Osteoblast (primary cell): ENCODE measurements around the gene NBPF11. TPM values are rescaled to one million over a fixed set of nuclear protein-coding genes. Genes with fewer than 3 reads are reported as not detected.
A peak's percentile ranks its signal among the peaks of the same experiment; 100 is the strongest.

Experiments
- DNase-seq: peaks from one replicate; pipeline ENCODE4 v3.0.0; 2011; ENCODE audit warnings: low spot score, mixed read lengths; ENCODE audit not compliant: insufficient read length; ENCODE audit errors: missing footprints
- H2AFZ ChIP-seq: 2 replicates; pipeline ENCODE4 v1.6.0; 2011; ENCODE audit warnings: mild to moderate bottlenecking, low read length
- H3K27ac ChIP-seq: 2 replicates; pipeline ENCODE4 v1.5.1; 2011; ENCODE audit warnings: mild to moderate bottlenecking, low read depth, low read length, moderate library complexity
- H3K27me3 ChIP-seq: 2 replicates; pipeline ENCODE4 v1.6.0; 2012; ENCODE audit warnings: mild to moderate bottlenecking, control low read depth, inconsistent platforms, low read length, moderate library complexity; ENCODE audit not compliant: insufficient read depth
- H3K36me3 ChIP-seq: 2 replicates; pipeline ENCODE4 v1.5.1; 2011; ENCODE audit warnings: mild to moderate bottlenecking, low read length, control low read depth, moderate library complexity; ENCODE audit not compliant: insufficient read depth
- H3K4me1 ChIP-seq: 2 replicates; pipeline ENCODE4 v1.5.1; 2011; ENCODE audit warnings: mild to moderate bottlenecking, low read length, control low read depth, moderate library complexity; ENCODE audit not compliant: insufficient read depth
- H3K4me2 ChIP-seq: 2 replicates; pipeline ENCODE4 v1.6.0; 2011; ENCODE audit warnings: mild to moderate bottlenecking, low read length; ENCODE audit not compliant: insufficient read depth
- H3K4me3 ChIP-seq: fragments of 200-600 bp; sonication (generic); 3 replicates; pipeline ENCODE4 v1.5.1; 2012; ENCODE audit warnings: mild to moderate bottlenecking, low read length, inconsistent platforms; ENCODE audit not compliant: insufficient read depth
- H3K79me2 ChIP-seq: 2 replicates; pipeline ENCODE4 v1.6.0; 2012; ENCODE audit warnings: mild to moderate bottlenecking, low read length, control low read depth, inconsistent platforms; ENCODE audit not compliant: insufficient read depth
- H3K9me3 ChIP-seq: 2 replicates; pipeline ENCODE4 v1.5.1; 2011; ENCODE audit warnings: low read depth, low read length, control low read depth
- H4K20me1 ChIP-seq: 2 replicates; pipeline ENCODE4 v1.6.0; 2012; ENCODE audit warnings: mild to moderate bottlenecking, low read length, control low read depth; ENCODE audit not compliant: insufficient read depth
- CTCF ChIP-seq: IDR thresholded peaks from 2 replicates; pipeline ENCODE4 v1.5.1; 2011; ENCODE audit warnings: mild to moderate bottlenecking, low read depth, low read length, moderate library complexity; ENCODE audit errors: extremely low read depth
- total RNA-seq: library from RNA; depleted of rRNA; stranded (reverse); fragments of >200 nt; gene quantifications from 2 replicates; pipeline ENCODE4 v1.2.3, GENCODE V29; 2012

The NBPF11 gene
- total RNA-seq, 1 donor, result 6.9 TPM

- H3K4me3 ChIP-seq, result no peak overlapping the region
- H4K20me1 ChIP-seq, result no peaks in the 10 kb centered on the region
- H3K9me3 ChIP-seq, result no peaks in the 10 kb centered on the region
- TF ChIP-seq CTCF, result no peak
- no peak overlapping the region for H3K27ac ChIP-seq
- H3K36me3 ChIP-seq, result no peaks in the 10 kb centered on the region
- DNase-seq, result no peak
- peaks cover 14% of the 10 kb centered on the region for H3K27me3 ChIP-seq
- H3K4me2 ChIP-seq, result no peak overlapping the region
- H3K4me1 ChIP-seq, result no peaks in the 10 kb centered on the region
- H2AFZ ChIP-seq, result no peak overlapping the region
- no peaks in the 10 kb centered on the region for H3K79me2 ChIP-seq
Measured at GRCh38 chr1:148166558-148167492, 14.7 kb upstream of the NBPF11 start.

- Histone ChIP-seq H3K79me2 (no peaks in the 10 kb centered on the region), H3K9me3 (no peaks in the 10 kb centered on the region)
- no peak for DNase-seq
Measured at GRCh38 chr1:148162363-148162762, 10.3 kb upstream of the NBPF11 start.

GRCh38 chr1:148161053-148161901 lies 9.2 kb upstream of the NBPF11 start:
- Histone ChIP-seq H2AFZ (no peak overlapping the region), H3K4me3 (no peak overlapping the region), H3K4me2 (no peak overlapping the region), H3K9me3 (no peaks in the 10 kb centered on the region), H3K4me1 (no peaks in the 10 kb centered on the region), H3K27me3 (peaks cover 51% of the 10 kb centered on the region), H3K36me3 (no peaks in the 10 kb centered on the region), H3K79me2 (no peaks in the 10 kb centered on the region), H3K27ac (no peak overlapping the region), H4K20me1 (no peaks in the 10 kb centered on the region)
- peak; percentile 50 for DNase-seq
- no peak for TF ChIP-seq CTCF

More at GRCh38 chr1:148162363-148162762, 10.3 kb upstream of the NBPF11 start:
- Histone ChIP-seq H3K27me3 (peaks cover 50% of the 10 kb centered on the region), H3K4me2 (no peak overlapping the region), H2AFZ (no peak overlapping the region), H4K20me1 (no peaks in the 10 kb centered on the region), H3K27ac (no peak overlapping the region), H3K36me3 (no peaks in the 10 kb centered on the region), H3K4me3 (no peak overlapping the region), H3K4me1 (no peaks in the 10 kb centered on the region)
- no peak for TF ChIP-seq CTCF
